Psoas muscle (tissue), 8 donors: ENCODE data around the gene SCUBE1. TPM values are rescaled to one million over a fixed set of nuclear protein-coding genes. Genes with fewer than 3 reads are reported as not detected.

ENCODE experiments used
- ATAC-seq, 4 donors: fragments of 200-7000 bp; cut with Tn5 transposase; one replicate each; pipeline ENCODE4 v1.9.1; 2020; ENCODE audit warnings: moderate library complexity in 3 of 4, mild to moderate bottlenecking in 2 of 4
- DNase-seq, 2 donors: peaks; one replicate each; pipeline ENCODE4 v3.0.0-alpha.2; 2020
- H3K27ac ChIP-seq: fragments of 200-600 bp; one replicate; pipeline ENCODE4 v1.8.0; 2022
- H3K27me3 ChIP-seq, 3 donors: fragments of 200-600 bp in 1 of 3; one replicate each; pipeline versions ENCODE4 v1.6.1 to v1.8.0; 2013 to 2022; ENCODE audit warnings: low read length in 2 of 3, mild to moderate bottlenecking in 2 of 3, moderate library complexity in 1 of 3; ENCODE audit not compliant: insufficient read depth in 3 of 3
- H3K36me3 ChIP-seq, 2 donors: fragments of 200-600 bp in 1 of 2; one replicate each; pipeline versions ENCODE4 v1.6.1 to v1.8.0; 2013 to 2022; ENCODE audit warnings: low read depth in 1 of 2, mild to moderate bottlenecking in 1 of 2, moderate library complexity in 1 of 2; ENCODE audit not compliant: insufficient read depth in 1 of 2
- H3K4me1 ChIP-seq: fragments of 200-600 bp; one replicate; pipeline ENCODE4 v1.8.0; 2022
- H3K4me3 ChIP-seq: fragments of 200-600 bp; one replicate; pipeline ENCODE4 v1.8.0; 2022; ENCODE audit warnings: mild to moderate bottlenecking
- H3K9me3 ChIP-seq: fragments of 200-600 bp; one replicate; pipeline ENCODE4 v1.8.0; 2022
- CTCF ChIP-seq: fragments of 200-600 bp; IDR thresholded peaks from one replicate; pipeline ENCODE4 v1.8.0; 2022; ENCODE audit warnings: antibody characterized with exemption
- WGBS, 3 donors: extraction: QIAGEN DNeasy Blood & Tissue Kit; methylation state at CpG; one replicate each; pipeline versions ENCODE4 v1.1.6 to v1.1.7; 2013; 5-methylcytosine and 5-hydroxymethylcytosine counted together
- intact Hi-C, 2 donors: fragments of 100-400 bp; cut with DNase I; formaldehyde crosslinking; loops; one replicate each; pipeline versions ENCODE4 v1.11.0 to v1.14.2; 2022
- polyA plus RNA-seq, 3 donors: library from polyadenylated mRNA; stranded (reverse); fragments of 200-250 nt; gene quantifications; one replicate each; pipeline ENCODE4 v1.2.3, GENCODE V29; 2013
- total RNA-seq, 4 donors: library from RNA; stranded (reverse); fragmentation: NEBNext Ultra II Directional in 2 of 4; extraction: Animal tissue kit (Norgen Biotek cat#: 25700) in 2 of 4; gene quantifications; one replicate each; pipeline versions ENCODE4 v1.2.1 to v1.2.4, GENCODE V29; 2021 to 2023
- donor health status: healthy with polysubstance abuse.
- donor health status: DM: no; HTN: no; CAD: no; lungs with moderate emphysema.
- donor health status: Bipolar disorder and iron deficiency.
- donor health status: healthy.
- donor health status: DM: yes; HTN: yes; CAD: no.
- donor health status: DM: no; HTN: no; CAD: no.
- donor health status: DM: no; HTN: no; CAD: no.
- donor health status: DM: yes; HTN: yes; CAD: no.

SCUBE1 gene
- total and polyA plus RNA-seq, 7 donors, result 0.04 to 0.19 (median 0.08) TPM

GRCh38 chr22:43257549-43257948, 85.6 kb downstream of the SCUBE1 start:
- no peaks in the 10 kb centered on the region for H3K9me3 ChIP-seq
- intact Hi-C loops, result no loop called here
- no peak for ATAC-seq
- no peaks in the 10 kb centered on the region for H3K36me3 ChIP-seq
- no peak for TF ChIP-seq CTCF
- peaks cover 0 to 15% (median 0%) of the 10 kb centered on the region in 3 donors for H3K27me3 ChIP-seq
- H3K4me3 ChIP-seq, result no peak overlapping the region
- H3K27ac ChIP-seq, result no peak overlapping the region
- no peak for DNase-seq
- H3K4me1 ChIP-seq, result no peaks in the 10 kb centered on the region
- 66 to 68% (median 67%) methylated on average over 10 of the region's 10 CpGs for WGBS, 3 donors

DNA sequence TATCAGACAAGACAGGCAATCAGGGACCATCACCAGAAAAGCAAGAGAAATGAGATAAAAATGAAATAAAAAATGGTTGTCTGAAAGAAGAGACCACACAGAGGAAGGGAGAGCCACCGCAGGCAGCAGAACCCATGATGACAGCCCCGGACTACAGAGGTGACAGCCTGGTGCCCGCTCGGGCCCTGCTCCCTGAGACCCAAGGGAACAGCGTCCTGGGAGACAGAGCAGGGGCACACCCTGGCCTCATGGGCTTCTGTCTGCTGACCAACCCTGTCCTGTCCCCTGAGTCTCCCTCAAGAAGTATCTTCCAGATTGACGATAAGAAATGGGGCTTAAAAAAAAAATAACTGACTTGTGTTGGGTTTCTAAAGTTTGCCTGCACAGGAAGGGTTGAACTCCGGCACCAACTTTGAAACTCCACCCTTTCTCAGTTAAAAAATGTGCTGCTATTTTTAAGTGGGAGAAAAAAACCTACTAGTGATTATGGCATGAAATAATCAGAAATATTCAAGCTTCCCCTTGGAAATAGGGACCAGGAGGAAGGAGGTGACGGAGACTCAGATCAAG, 86.1 kb downstream of the SCUBE1 start:
- DNase-seq (no peak), ATAC-seq (no peak)
- no peak overlapping the region for H3K27ac ChIP-seq
- H3K4me1 ChIP-seq, result no peaks in the 10 kb centered on the region
- no peak for TF ChIP-seq CTCF
- no peaks in the 10 kb centered on the region for H3K36me3 ChIP-seq
- no peaks in the 10 kb centered on the region for H3K9me3 ChIP-seq
- 70 to 78% (median 76%) methylated on average over 8 of the region's 8 CpGs for WGBS, 3 donors
- no peak overlapping the region for H3K4me3 ChIP-seq
- H3K27me3 ChIP-seq, result peaks cover 0 to 18% (median 0%) of the 10 kb centered on the region in 3 donors
- intact Hi-C loops, result no loop called here

DNA sequence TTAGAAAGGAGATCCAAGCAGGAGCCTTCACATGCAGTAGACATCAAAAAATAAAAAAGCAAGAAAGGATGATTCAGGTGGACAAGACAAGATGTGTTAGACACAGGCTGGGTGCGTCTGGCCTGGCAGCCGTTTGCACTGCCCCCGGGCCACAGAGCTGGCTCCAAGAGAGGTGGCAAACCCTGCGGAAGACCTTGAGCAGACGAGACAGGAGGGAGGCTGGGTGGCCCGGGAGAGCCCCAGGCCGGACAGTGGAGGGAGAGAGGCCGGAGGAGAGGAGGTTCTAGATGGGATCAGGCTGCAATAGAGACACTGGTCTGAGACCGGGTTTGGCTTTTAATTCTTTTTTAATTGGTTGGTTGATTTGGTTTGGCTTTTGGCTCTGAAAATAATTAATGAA, 86.6 kb downstream of the SCUBE1 start:
- H3K4me3 ChIP-seq, result no peak overlapping the region
- peaks cover 0 to 22% (median 0%) of the 10 kb centered on the region in 3 donors for H3K27me3 ChIP-seq
- 86 to 87% (median 87%) methylated on average over 9 of the region's 9 CpGs for WGBS, 3 donors
- H3K36me3 ChIP-seq, result no peaks in the 10 kb centered on the region
- no peak for ATAC-seq
- no peak for TF ChIP-seq CTCF
- intact Hi-C loops, result no loop called here
- H3K4me1 ChIP-seq, result no peaks in the 10 kb centered on the region
- H3K27ac ChIP-seq, result no peak overlapping the region
- DNase-seq, result no peak
- H3K9me3 ChIP-seq, result no peaks in the 10 kb centered on the region

- ATAC-seq (no peak), DNase-seq (no peak)
- no peaks in the 10 kb centered on the region for H3K4me1 ChIP-seq
- no peak for TF ChIP-seq CTCF
- H3K4me3 ChIP-seq, result no peak overlapping the region
- no peaks in the 10 kb centered on the region for H3K9me3 ChIP-seq
- 86 to 89% (median 89%) methylated on average over 23 of the region's 23 CpGs for WGBS, 3 donors
- no peak overlapping the region for H3K27ac ChIP-seq
- intact Hi-C loops, result no loop called here
- H3K27me3 ChIP-seq, result peaks cover 0 to 22% (median 0%) of the 10 kb centered on the region in 3 donors
- no peaks in the 10 kb centered on the region for H3K36me3 ChIP-seq
These were observed 87.9 kb downstream of the SCUBE1 start for GRCh38 chr22:43255299-43255698.

- intact Hi-C loops, result no loop called here
- ATAC-seq, result no peak
- Histone ChIP-seq H3K27me3 (peaks cover 0 to 22% (median 0%) of the 10 kb centered on the region in 3 donors), H3K9me3 (no peaks in the 10 kb centered on the region), H3K27ac (no peak overlapping the region), H3K4me1 (no peaks in the 10 kb centered on the region), H3K4me3 (no peak overlapping the region), H3K36me3 (no peaks in the 10 kb centered on the region)
- no peak for DNase-seq
- TF ChIP-seq CTCF, result no peak
- WGBS, 3 donors, result 89 to 93% (median 92%) methylated on average over 5 of the region's 5 CpGs
These were observed 89.3 kb downstream of the SCUBE1 start for GRCh38 chr22:43253839-43254238.
